ENCODE data around the gene BRINP1.
A peak's percentile ranks its signal among the peaks of the same experiment; 100 is the strongest.

BRINP1 gene

DNA sequence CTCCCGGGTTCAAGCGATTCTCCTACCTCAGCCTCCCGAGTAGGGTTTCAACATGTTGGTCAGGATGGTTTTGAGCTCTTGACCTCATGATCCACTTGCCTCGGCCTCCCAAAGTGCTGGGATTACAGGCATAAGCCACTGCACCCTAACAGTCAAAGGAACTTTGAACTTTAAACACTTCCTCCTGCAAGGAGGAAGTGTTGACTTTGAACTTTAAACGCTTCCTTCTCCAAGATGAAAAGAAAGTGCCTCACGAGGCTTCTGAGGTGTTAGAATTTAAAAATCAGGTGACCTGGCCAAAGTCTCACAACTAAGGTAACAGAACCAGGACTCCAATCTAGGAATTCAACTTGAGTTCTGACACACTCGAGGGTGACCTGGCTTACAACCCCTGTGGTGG lies 150.9 kb downstream of the BRINP1 start:
- Histone ChIP-seq H3K4me3 (replicated peaks; ENCODE audit: insufficient read depth, low read length) (no peak overlapping the region), H3K27me3 (ENCODE audit: insufficient read depth, poor library complexity, severe bottlenecking) (no peaks in the 10 kb centered on the region), H3K27ac (replicated peaks) (no peak overlapping the region)
- no peak for TF ChIP-seq POLR2AphosphoS5 (IDR thresholded peaks at IDR 0.05; ENCODE audit: low read depth)
- TF ChIP-seq, protein P1, sequence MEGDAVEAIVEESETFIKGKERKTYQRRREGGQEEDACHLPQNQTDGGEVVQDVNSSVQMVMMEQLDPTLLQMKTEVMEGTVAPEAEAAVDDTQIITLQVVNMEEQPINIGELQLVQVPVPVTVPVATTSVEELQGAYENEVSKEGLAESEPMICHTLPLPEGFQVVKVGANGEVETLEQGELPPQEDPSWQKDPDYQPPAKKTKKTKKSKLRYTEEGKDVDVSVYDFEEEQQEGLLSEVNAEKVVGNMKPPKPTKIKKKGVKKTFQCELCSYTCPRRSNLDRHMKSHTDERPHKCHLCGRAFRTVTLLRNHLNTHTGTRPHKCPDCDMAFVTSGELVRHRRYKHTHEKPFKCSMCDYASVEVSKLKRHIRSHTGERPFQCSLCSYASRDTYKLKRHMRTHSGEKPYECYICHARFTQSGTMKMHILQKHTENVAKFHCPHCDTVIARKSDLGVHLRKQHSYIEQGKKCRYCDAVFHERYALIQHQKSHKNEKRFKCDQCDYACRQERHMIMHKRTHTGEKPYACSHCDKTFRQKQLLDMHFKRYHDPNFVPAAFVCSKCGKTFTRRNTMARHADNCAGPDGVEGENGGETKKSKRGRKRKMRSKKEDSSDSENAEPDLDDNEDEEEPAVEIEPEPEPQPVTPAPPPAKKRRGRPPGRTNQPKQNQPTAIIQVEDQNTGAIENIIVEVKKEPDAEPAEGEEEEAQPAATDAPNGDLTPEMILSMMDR (IDR thresholded peaks at IDR 0.05; ENCODE audit: insufficient read depth, low read length) = no peak
- 0 out of 2 replicates have a peak, but pooled peaks have one; percentile 28 for TF ChIP-seq GABPA (IDR thresholded peaks at IDR 0.05; ENCODE audit: low read depth)
- TF ChIP-seq, protein P2, sequence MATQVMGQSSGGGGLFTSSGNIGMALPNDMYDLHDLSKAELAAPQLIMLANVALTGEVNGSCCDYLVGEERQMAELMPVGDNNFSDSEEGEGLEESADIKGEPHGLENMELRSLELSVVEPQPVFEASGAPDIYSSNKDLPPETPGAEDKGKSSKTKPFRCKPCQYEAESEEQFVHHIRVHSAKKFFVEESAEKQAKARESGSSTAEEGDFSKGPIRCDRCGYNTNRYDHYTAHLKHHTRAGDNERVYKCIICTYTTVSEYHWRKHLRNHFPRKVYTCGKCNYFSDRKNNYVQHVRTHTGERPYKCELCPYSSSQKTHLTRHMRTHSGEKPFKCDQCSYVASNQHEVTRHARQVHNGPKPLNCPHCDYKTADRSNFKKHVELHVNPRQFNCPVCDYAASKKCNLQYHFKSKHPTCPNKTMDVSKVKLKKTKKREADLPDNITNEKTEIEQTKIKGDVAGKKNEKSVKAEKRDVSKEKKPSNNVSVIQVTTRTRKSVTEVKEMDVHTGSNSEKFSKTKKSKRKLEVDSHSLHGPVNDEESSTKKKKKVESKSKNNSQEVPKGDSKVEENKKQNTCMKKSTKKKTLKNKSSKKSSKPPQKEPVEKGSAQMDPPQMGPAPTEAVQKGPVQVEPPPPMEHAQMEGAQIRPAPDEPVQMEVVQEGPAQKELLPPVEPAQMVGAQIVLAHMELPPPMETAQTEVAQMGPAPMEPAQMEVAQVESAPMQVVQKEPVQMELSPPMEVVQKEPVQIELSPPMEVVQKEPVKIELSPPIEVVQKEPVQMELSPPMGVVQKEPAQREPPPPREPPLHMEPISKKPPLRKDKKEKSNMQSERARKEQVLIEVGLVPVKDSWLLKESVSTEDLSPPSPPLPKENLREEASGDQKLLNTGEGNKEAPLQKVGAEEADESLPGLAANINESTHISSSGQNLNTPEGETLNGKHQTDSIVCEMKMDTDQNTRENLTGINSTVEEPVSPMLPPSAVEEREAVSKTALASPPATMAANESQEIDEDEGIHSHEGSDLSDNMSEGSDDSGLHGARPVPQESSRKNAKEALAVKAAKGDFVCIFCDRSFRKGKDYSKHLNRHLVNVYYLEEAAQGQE (IDR thresholded peaks at IDR 0.05; ENCODE audit: insufficient replicate concordance, low read depth) = no peak
- TF ChIP-seq SPI1 (IDR thresholded peaks at IDR 0.05; ENCODE audit: borderline replicate concordance, low read depth) = peak; percentile 26; the same call in 1 of the 2 replicates
- DNase-seq (ENCODE audit: low read depth in 1 of 2, low spot score in 1 of 2) = no peak

DNA sequence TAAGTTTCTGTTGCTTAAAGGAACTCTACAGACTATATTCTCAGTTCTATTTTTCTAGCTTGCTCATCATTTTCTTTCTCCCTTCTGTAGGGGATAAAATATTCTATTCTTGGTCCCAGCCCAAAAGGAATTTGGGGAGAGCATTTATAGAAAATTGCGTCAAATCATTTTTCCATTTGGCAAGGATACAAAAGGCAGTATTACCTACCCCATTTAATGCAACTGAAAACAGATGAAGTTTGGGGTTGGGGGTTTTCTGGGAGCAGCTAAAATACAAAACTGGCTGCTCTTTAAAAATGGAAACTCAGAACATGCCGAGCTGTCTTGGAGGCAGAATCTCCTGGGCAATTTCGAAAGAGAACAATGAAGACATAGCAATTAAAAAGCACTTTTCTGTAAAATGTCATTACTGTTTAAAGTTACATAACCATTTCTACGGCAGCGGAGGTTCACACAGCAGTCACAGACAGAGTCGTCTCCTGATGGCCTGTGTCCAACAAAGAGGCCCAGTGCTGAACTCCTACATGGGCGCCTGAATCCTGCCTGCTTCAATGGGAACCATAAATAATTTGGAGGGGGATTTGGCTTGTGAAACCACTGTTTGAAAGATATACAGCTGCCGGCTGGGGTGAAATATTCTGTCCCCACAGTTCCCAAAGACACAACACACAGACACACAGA lies 152.4 kb downstream of the BRINP1 start:
- Histone ChIP-seq H3K27ac (replicated peaks) (no peak overlapping the region), H3K27me3 (ENCODE audit: insufficient read depth, poor library complexity, severe bottlenecking) (no peaks in the 10 kb centered on the region), H3K4me3 (replicated peaks; ENCODE audit: insufficient read depth, low read length) (no peak overlapping the region)
- no peak for DNase-seq (ENCODE audit: low read depth in 1 of 2, low spot score in 1 of 2)
- TF ChIP-seq GABPA (IDR thresholded peaks at IDR 0.05; ENCODE audit: low read depth) (no peak), POLR2AphosphoS5 (IDR thresholded peaks at IDR 0.05; ENCODE audit: low read depth) (no peak), SPI1 (IDR thresholded peaks at IDR 0.05; ENCODE audit: borderline replicate concordance, low read depth) (no peak)
- TF ChIP-seq, protein P1 (IDR thresholded peaks at IDR 0.05; ENCODE audit: insufficient read depth, low read length) = no peak
- TF ChIP-seq, protein P2 (IDR thresholded peaks at IDR 0.05; ENCODE audit: insufficient replicate concordance, low read depth) = no peak

DNA sequence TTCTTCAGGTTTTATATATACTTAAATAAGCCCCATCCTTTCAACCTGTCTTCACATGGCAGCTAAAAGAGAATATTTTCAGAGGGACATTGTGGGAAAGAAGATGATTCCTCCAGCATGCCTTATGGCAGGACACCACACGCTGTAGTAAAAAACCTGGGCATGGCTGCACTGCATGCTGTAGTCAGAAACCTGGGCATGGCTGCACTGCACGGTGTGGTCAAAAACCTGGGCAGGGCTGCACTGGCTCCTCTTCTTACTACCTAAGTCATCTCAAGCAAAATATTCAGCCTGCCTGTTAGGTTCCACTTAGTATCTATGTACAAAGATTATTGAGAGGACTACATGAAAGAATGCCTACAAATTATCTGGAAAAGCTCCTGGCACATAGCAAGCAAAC lies 153.6 kb downstream of the BRINP1 start:
- TF ChIP-seq SPI1 (IDR thresholded peaks at IDR 0.05; ENCODE audit: borderline replicate concordance, low read depth) (no peak), POLR2AphosphoS5 (IDR thresholded peaks at IDR 0.05; ENCODE audit: low read depth) (no peak), GABPA (IDR thresholded peaks at IDR 0.05; ENCODE audit: low read depth) (no peak)
- TF ChIP-seq, protein P1 (IDR thresholded peaks at IDR 0.05; ENCODE audit: insufficient read depth, low read length) = no peak
- TF ChIP-seq, protein P2 (IDR thresholded peaks at IDR 0.05; ENCODE audit: insufficient replicate concordance, low read depth) = no peak
- H3K27me3 ChIP-seq (ENCODE audit: insufficient read depth, poor library complexity, severe bottlenecking) = no peaks in the 10 kb centered on the region
- DNase-seq (ENCODE audit: low read depth in 1 of 2, low spot score in 1 of 2) = no peak
- H3K27ac ChIP-seq (replicated peaks) = no peak overlapping the region
- no peak overlapping the region for H3K4me3 ChIP-seq (replicated peaks; ENCODE audit: insufficient read depth, low read length)

All from HL-60 (cell line).